Hematopoietic multipotent progenitor cell treated with erythropoietin and hydrocortisone succinate and interleukin-3 and kit ligand, for 15 days (in vitro differentiated cells): ENCODE data around the gene NMRK2.
"Not testable (repeated sequence)": the region's sequence is repeated elsewhere in the genome, so short reads cannot be mapped to it uniquely, and the experiment has no call there.

Experiments used
- DNase-seq: peaks from one replicate; pipeline ENCODE4 v3.0.0-alpha.2; 2015; ENCODE audit warnings: low spot score

NMRK2 gene, protein sequence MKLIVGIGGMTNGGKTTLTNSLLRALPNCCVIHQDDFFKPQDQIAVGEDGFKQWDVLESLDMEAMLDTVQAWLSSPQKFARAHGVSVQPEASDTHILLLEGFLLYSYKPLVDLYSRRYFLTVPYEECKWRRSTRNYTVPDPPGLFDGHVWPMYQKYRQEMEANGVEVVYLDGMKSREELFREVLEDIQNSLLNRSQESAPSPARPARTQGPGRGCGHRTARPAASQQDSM

DNA sequence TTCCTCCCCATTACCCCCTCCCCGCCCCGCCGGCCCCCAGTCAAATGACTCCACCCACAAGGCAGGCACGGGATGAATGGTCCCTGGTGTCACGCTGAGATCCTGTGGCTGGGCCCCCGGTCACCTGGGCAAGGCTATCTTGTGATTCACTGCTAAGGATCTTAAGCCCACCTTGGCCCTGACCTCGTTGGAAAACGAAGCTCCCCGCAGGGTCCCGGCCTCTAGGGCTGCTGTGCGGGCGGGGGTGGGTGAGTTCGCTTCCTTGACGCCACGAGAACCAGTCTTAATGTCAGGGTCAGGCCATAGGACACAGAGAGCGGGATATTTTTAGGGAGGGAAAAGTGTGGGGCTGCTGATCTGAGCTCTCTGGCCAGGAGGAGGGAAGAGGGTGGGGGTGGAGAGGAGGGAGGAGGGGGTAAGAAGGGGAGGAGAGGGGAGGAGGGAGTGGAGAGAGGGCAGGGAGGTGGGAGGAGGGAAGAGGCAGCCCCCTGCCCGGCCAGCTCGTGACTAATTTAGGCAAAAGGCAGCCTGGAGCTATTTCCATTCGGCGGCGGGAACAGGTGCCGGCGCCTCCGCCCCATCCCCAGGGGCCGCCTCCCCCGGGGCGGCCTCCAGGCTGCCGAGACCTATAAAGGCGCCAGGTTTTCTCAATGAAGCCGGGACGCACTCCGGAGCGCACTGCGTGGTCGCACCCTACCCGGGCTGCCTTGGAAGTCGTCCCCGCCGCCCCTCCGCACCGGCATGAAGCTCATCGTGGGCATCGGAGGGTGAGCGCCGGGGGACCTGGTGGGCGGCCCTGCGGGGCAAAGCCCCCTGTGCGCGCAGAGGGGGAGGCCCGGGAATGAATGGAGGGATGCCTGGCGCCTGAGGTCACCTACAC is at the start of gene NMRK2:
Gene NMRK2 (plus strand): TSS at position 139 of the 880 bp plus-strand sequence. CDS start 603 bp downstream, at position 742.
- no peak for DNase-seq

DNA sequence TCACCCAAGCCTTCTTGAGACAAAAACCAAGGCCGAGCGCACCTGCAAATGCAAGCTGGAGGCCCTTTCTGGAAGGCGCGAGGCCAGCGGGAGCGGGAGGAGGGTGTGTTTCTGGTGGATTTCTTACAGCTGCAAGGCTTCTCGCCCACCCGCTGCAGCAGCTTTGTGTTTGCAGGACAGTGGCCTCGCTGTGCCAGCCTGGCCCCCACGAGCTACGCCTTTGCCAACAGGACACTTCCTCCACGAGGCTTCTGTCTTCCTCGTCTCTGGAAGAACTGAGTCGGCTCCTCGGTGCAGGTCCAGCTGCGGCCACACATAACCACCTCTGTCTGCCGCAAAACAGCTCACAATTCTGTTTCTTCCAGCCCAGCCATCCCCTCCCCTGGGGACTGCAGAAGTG is 42.3 kb upstream of the NMRK2 start:
- no peak for DNase-seq

- no peak for DNase-seq
Measured at GRCh38 chr19:3893509-3894179, 39.2 kb upstream of the NMRK2 start.

DNA sequence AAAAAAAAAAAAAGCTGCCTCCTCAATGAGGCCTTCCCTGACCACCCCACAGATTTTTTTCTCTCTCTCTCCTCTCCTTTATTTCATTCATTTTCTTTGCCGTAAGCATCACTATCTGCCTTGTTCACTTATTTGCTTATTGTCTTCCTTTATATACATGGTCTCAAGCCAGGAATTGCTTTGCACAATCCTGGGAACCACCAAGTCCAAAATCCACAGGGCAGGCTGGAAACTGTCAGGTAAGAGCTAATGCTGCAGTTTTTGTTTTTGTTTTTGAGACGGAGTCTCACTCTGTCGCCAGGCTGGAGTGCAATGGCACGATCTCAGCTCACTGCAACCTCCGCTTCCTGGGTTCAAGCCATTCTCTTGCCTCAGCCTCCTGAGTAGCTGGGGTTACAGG is 37.9 kb upstream of the NMRK2 start:
- DNase-seq = not testable (repeated sequence)

DNA sequence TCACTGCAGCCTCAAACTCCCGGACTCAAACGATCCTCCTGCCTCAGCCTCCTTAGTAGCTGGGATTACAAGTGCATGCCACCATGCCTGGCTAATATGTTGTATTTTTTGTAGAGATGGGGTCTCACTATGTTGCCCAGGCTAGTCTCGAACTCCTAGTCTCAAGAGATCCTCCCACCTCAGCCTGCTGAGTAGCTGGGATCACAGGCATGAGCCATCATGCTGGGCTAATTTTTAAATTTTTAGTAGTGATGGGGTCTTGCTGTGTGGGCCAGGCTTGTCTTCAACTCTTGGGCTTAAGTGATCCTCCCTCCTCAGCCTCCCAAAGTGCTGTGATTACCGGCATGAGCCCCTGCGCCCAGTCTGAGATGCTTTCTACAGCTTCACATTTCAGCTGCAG is 37.1 kb upstream of the NMRK2 start:
- DNase-seq = no peak

DNA sequence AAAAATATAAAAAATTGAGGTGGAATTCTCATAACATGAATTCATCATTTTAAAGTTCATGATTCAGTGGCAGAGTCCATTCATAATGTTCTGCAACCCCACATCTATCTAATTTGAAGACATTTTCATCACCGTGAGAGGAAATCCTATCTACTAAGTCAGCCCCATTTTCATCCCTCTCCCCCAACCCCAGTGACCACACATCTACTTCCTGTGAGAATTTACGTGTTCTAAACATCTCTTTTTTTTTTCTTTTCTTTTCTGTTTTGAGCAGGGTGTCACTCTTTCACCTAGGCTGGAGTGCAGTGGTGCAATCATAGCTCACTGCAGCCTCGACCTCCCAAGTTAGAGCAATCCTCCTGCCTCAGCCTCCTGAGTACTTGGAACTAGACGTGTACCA is 34.9 kb upstream of the NMRK2 start:
- DNase-seq = no peak

- DNase-seq = no peak
Measured at GRCh38 chr19:3898426-3898825, 34.4 kb upstream of the NMRK2 start.

DNA sequence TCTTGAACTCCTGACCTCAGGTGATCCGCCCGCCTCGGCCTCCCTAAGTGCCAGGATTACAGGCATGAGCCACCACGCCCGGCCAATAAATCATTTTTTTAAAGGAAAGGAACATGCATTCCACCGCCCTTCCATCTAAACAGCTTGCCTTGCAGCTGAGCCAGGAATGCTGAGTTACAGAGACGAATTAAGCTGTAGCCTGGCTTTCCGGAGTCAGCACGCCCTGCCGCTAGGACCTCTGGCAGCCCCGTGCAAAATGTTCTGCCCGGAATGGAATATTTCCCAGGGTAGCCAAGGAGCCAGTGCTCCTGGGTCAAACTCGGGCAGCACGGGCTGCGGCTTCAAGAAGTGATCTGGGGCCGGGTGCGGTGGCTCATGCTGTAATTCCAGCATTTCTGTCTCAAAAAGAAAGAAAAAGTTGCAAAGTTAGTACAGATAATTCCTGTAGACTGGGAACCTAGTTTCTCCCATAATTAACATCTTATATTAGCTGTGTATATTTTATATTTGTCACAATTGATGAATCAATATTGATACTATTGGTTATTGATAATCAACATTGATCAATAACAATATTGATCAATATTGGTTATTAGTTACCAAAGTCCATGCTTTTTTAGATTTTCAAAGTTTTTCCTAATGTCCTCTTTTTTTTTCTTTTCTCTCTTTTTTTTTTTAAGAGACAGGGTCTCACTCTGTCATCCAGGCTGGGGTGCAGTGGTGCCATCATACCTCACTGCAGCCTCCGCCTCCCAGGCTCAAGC is 33.2 kb upstream of the NMRK2 start:
- no peak for DNase-seq

GRCh38 chr19:3902317-3902973 is 30.4 kb upstream of the NMRK2 start:
- no peak for DNase-seq

DNA sequence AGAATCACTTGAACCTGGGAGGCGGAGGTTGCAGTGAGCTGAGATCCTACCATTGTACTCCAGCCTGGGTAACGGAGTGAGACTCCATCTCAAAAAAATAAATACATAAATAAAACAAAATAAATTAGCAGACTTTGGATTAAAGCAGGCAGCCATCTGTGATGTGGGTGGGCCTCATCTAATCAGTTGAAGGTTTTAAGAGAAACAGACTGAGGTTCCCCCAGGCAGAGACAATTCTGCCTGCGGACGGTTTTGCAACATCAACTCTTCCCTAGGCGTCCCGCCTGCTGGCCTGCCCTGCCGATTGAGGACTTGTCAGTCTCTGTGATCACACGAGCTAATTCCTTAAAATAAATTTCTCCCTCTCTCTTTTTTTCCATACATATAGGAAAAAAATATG is 28.6 kb upstream of the NMRK2 start:
- no peak for DNase-seq

- no peak for DNase-seq
Measured at GRCh38 chr19:3907626-3908265, 25.1 kb upstream of the NMRK2 start.

DNA sequence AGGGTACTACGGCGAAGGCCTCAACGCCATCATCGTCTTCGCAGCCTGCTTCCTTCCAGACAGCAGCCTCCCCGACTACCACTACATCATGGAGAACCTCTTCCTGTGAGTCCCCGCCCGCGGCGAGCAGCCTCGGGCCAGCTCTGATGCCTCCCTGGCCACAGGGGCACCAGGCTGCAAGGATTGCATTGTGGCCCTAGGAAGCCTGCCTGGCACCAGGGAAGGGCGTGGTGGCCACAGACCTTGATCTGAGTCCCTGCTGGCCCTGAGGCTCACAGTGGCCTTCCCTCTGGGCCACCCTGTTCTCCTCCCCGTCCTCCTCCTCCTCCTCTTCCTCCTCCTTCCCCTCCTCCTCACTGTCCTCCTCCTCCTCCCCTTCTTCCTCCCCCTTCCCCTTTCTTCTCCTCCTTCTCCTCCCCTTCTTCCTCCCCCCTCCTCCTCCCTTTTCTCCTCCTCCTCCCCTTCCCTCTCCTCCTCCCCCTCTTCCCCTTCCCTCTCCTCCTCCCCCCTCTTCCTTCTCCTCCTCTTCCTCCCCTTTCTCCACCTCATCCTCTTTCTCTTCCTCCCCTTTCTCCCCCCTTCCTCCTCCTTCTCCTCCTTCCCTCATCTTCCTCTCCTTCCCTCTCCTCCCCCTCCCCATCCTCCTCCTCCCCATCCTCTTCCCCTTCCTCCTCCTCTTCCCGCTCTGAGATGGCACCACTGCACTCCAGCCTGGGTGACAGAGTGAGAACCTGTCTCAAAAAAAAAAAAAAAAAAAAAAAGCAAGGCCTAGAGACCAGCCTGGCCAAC is 24.4 kb upstream of the NMRK2 start:
- no peak for DNase-seq

DNA sequence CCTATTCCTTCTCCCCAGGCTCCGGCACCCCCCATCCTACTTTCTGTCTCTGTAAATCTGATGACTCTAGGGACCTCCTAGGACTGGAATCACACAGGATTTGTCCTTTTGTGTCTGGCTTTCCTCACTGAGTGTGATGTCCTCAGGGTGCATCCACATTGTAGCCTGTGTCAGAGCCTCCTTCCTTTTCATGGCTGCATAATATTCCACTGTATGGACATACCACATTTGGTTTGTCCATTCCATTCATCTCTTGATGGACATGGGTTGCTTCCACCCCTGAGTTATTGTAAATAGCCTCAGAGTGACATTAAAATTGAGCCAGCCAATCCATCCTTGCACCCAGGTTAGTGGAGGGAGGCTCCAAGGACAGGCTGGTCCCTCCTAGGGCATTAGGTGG is 22.8 kb upstream of the NMRK2 start:
- DNase-seq = no peak

DNA sequence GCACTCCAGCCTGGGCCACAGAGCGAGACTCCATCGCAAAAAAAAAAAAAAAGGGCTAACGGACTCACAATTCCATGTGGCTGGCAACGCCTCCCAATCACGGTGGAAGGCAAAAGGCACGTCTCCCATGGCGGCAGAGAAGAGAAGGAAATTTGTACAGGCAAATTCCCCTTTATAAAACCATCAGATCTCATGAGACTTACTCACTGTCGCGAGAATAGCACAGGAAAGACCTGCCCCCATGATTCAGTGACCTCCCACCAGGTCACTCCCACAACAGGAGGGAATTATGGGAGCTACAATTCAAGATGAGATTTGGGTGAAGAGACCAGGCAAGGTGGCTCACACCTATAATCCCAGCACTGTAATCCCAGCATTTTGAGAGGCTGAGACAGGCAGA is 18.7 kb upstream of the NMRK2 start:
- no peak for DNase-seq

DNA sequence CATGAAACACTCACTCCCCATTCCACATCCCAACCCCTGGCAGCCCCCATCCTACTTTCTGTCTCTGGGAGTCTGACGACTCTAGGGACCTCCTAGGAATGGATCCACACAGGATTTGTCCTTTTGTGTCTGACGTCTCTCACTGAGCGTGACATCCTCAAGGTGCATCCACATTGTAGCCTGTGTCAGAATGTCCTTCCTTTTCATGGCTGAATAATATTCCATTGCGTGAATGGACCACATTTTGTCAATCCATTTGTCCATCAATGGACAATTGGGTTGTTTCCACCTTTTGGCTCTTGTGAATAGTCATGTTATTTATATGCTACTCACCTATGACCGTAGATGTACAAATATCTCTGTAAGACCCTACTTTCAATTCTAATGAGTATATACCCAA is 16.8 kb upstream of the NMRK2 start:
- DNase-seq = no peak

- DNase-seq = no peak
Measured at GRCh38 chr19:3919793-3920192, 13.1 kb upstream of the NMRK2 start.

DNA sequence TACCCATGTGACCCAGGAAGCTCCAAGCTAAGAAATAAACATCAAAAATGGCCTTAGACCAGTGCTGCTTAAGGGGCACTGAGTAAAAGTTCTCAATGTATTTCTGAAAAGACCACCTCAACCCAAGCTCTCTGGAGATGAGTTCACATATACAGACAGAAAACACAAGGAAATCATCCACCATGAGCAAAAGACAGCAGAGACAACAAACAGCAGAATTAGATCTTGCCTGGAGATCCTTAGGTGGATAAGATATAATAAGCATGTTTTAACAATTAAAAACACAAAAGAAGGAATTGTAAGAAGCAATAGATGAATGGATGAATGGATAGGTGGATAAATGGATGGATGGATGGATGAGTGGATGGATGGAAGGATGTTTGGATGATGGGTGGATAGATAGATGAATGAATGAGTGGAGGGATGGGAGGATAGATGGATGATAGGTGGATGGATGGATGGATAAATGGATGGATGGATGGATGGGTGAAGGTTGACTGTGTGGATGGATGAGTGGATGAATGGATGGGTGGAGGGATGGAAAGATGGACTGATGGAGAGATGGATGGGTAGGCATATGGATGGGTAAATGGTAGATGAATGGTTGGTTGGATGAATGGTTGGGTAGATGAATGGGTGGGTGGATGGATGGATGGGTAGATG is 9.6 kb upstream of the NMRK2 start:
- DNase-seq = no peak

- no peak for DNase-seq
Measured at GRCh38 chr19:3923912-3924311, 9.0 kb upstream of the NMRK2 start.

DNA sequence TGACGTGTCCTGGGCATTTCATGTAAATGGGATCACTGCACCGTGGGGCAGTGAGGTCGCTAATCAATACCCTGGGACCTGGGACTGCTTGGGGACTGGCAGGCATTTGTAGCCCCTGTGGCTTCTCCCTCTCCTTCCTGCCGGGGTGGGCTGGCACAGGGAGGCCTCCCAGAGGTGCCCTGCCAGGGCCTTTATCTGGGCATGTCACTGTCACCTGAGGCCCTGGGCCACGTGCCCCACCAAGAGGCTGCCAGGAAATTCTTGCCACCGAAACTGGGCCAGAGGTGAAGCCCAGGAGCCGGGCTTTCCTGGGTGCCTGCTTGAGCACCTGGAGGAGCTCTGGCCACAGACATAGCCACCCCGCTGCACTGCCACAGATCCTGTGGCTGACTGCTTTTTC is 1.8 kb upstream of the NMRK2 start:
- DNase-seq = no peak
